Measurements from ENCODE around the gene PRICKLE3.
"Not testable (repeated sequence)": the region's sequence is repeated elsewhere in the genome, so short reads cannot be mapped to it uniquely, and the experiment has no call there.

PRICKLE3 gene

GRCh38 chrX:49155243-49155899 lies 30.8 kb downstream of the PRICKLE3 start:
- no peak for DNase-seq (ENCODE audit: low read depth, low spot score)
- H3K27ac ChIP-seq, result no peak overlapping the region; the same call in 1 of the 2 replicates
- peak overlapping the region; percentile 67 for H3K4me3 ChIP-seq
- H3K9ac ChIP-seq (ENCODE audit: insufficient read length), result no peak overlapping the region
- no peaks in the 10 kb centered on the region for H3K9me3 ChIP-seq (ENCODE audit: low read depth, low read length)
- TF ChIP-seq FOXP2 (optimal IDR thresholded peaks at IDR 0.05; ENCODE audit: control extremely low read depth, extremely low read length, insufficient read depth) (no peak), EZH2 (IDR thresholded peaks at IDR 0.05) (no peak), POLR2AphosphoS5 (IDR thresholded peaks at IDR 0.05; ENCODE audit: borderline replicate concordance, low read depth, low read length) (no peak)
- H3K36me3 ChIP-seq (ENCODE audit: insufficient read depth, low read length), result no peaks in the 10 kb centered on the region

GRCh38 chrX:49153467-49153866 lies 32.7 kb downstream of the PRICKLE3 start:
- TF ChIP-seq POLR2AphosphoS5 (IDR thresholded peaks at IDR 0.05; ENCODE audit: borderline replicate concordance, low read depth, low read length) (no peak), EZH2 (IDR thresholded peaks at IDR 0.05) (no peak), FOXP2 (optimal IDR thresholded peaks at IDR 0.05; ENCODE audit: control extremely low read depth, extremely low read length, insufficient read depth) (no peak)
- Histone ChIP-seq H3K27ac (no peak overlapping the region), H3K9me3 (ENCODE audit: low read depth, low read length) (no peaks in the 10 kb centered on the region), H3K4me3 (no peak overlapping the region), H3K36me3 (ENCODE audit: insufficient read depth, low read length) (no peaks in the 10 kb centered on the region), H3K9ac (ENCODE audit: insufficient read length) (no peak overlapping the region)
- DNase-seq (ENCODE audit: low read depth, low spot score), result no peak

GRCh38 chrX:49149291-49149690 lies 36.9 kb downstream of the PRICKLE3 start:
- H3K9me3 ChIP-seq (ENCODE audit: low read depth, low read length); H3K9ac ChIP-seq (ENCODE audit: insufficient read length); H3K27ac ChIP-seq; H3K36me3 ChIP-seq (ENCODE audit: insufficient read depth, low read length); DNase-seq (ENCODE audit: low read depth, low spot score); H3K4me3 ChIP-seq: not testable (repeated sequence)

DNA sequence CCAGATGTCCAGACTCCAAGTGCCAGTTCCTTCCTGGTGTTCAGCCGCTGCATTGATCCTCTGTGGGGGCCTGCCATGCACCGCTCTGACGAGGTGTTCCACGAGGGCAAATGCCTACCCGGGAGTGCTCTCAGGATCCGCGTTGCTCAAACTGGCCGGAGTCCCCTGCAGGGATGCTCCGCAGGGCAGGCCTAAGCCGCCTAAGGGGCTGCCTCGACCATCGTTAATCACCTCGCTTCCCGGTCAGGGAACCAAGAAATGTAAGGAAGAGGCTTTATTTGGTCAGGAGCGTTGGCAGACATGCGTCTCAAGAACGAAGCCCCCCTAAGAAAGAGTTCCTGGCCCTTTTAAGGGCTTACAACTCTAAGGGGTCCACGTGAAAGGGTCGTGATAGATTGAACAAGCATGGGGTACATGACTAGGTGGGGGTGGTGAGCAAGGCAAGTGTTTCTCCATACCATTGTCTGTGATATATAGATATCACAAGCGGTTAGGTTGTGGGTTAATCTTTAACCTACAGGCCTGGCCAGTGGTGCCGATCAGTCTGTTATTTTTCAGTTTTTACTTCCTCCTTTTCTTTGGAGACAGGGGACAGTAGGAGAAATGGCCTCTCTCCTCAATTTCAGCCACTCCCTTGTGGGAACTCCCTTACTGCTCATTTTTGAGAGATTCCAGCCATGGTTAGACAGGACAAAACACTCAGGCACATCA lies 37.6 kb downstream of the PRICKLE3 start:
- not testable (repeated sequence) for H3K9ac ChIP-seq (ENCODE audit: insufficient read length); H3K36me3 ChIP-seq (ENCODE audit: insufficient read depth, low read length); H3K9me3 ChIP-seq (ENCODE audit: low read depth, low read length); H3K27ac ChIP-seq; H3K4me3 ChIP-seq; DNase-seq (ENCODE audit: low read depth, low spot score)

DNA sequence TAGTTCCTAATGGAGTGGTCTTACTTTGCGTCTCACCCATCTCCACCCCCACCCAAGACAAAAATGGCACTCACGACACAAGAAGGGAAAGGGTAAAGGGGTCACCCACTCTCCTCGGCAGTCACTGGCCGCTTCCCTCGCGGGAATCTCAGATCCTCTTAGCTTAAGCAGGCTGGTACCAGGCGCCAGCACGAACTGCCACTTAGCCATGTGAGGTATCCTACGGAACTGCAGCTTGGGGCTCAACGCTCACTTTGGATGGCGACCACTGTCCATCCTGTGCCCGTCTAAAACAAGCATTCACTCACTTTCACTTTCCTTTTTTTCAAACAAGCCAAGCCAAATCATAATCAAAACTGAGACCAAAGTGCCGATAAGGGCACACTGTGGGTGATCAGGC lies 38.2 kb downstream of the PRICKLE3 start:
- H3K9me3 ChIP-seq (ENCODE audit: low read depth, low read length), result no peaks in the 10 kb centered on the region
- H3K36me3 ChIP-seq (ENCODE audit: insufficient read depth, low read length), result no peaks in the 10 kb centered on the region
- H3K4me3 ChIP-seq, result no peak overlapping the region
- no peak overlapping the region for H3K27ac ChIP-seq
- TF ChIP-seq POLR2AphosphoS5 (IDR thresholded peaks at IDR 0.05; ENCODE audit: borderline replicate concordance, low read depth, low read length) (no peak), FOXP2 (optimal IDR thresholded peaks at IDR 0.05; ENCODE audit: control extremely low read depth, extremely low read length, insufficient read depth) (no peak), EZH2 (IDR thresholded peaks at IDR 0.05) (no peak)
- DNase-seq (ENCODE audit: low read depth, low spot score), result no peak
- no peak overlapping the region for H3K9ac ChIP-seq (ENCODE audit: insufficient read length)

- no peak overlapping the region for H3K9ac ChIP-seq (ENCODE audit: insufficient read length)
- TF ChIP-seq EZH2 (IDR thresholded peaks at IDR 0.05), result no peak
- DNase-seq (ENCODE audit: low read depth, low spot score), result no peak
Measured at GRCh38 chrX:49147282-49147681, 38.9 kb downstream of the PRICKLE3 start.

GRCh38 chrX:49143154-49143553 lies 43.0 kb downstream of the PRICKLE3 start:
- not testable (repeated sequence) for H3K36me3 ChIP-seq (ENCODE audit: insufficient read depth, low read length); DNase-seq (ENCODE audit: low read depth, low spot score); H3K4me3 ChIP-seq; H3K27ac ChIP-seq; H3K9me3 ChIP-seq (ENCODE audit: low read depth, low read length); H3K9ac ChIP-seq (ENCODE audit: insufficient read length)

More at GRCh38 chrX:49147282-49147681, 38.9 kb downstream of the PRICKLE3 start:
- no peaks in the 10 kb centered on the region for H3K36me3 ChIP-seq (ENCODE audit: insufficient read depth, low read length)
- H3K4me3 ChIP-seq, result no peak overlapping the region
- H3K9me3 ChIP-seq (ENCODE audit: low read depth, low read length), result no peaks in the 10 kb centered on the region
- no peak overlapping the region for H3K27ac ChIP-seq

- not testable (repeated sequence) for H3K36me3 ChIP-seq (ENCODE audit: insufficient read depth, low read length); H3K9me3 ChIP-seq (ENCODE audit: low read depth, low read length); H3K9ac ChIP-seq (ENCODE audit: insufficient read length); H3K27ac ChIP-seq; H3K4me3 ChIP-seq; DNase-seq (ENCODE audit: low read depth, low spot score)
Measured at GRCh38 chrX:49142264-49142663, 43.9 kb downstream of the PRICKLE3 start.

DNA sequence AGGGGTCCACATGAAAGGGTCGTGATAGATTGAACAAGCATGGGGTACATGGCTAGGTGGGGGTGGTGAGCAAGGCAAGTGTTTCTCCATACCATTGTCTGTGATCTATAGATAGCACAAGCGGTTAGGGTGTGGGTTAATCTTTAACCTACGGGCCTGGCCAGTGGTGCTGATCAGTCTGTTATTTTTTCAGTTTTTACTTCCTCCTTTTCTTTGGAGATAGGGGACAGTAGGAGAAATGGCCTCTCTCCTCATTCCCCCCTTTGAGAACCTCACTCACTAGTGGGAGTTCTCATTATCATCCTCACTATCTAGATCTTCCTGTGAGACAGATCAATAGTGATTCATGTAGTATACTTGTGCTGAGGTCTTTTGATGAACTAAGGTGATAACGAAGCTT lies 46.5 kb downstream of the PRICKLE3 start:
- H3K9me3 ChIP-seq (ENCODE audit: low read depth, low read length), result no peaks in the 10 kb centered on the region
- DNase-seq (ENCODE audit: low read depth, low spot score), result no peak
- TF ChIP-seq FOXP2 (optimal IDR thresholded peaks at IDR 0.05; ENCODE audit: control extremely low read depth, extremely low read length, insufficient read depth) (no peak), POLR2AphosphoS5 (IDR thresholded peaks at IDR 0.05; ENCODE audit: borderline replicate concordance, low read depth, low read length) (no peak), EZH2 (IDR thresholded peaks at IDR 0.05) (no peak)

More for the DNA sequence above, 46.5 kb downstream of the PRICKLE3 start:
- no peak overlapping the region for H3K9ac ChIP-seq (ENCODE audit: insufficient read length)
- H3K36me3 ChIP-seq (ENCODE audit: insufficient read depth, low read length), result no peaks in the 10 kb centered on the region
- no peak overlapping the region for H3K27ac ChIP-seq
- no peak overlapping the region for H3K4me3 ChIP-seq

All from SK-N-MC (cell line).